Tibial nerve (tissue), 3 donors: ENCODE data around the gene UVSSA.

Source experiments
- POLR2A ChIP-seq, 2 donors: fragments of 450-650 bp; IDR thresholded peaks; one replicate each; pipeline ENCODE4 v1.6.1; 2017; ENCODE audit warnings: antibody characterized with exemption in 2 of 2, mild to moderate bottlenecking in 2 of 2, moderate library complexity in 2 of 2
- TF ChIP-seq, protein P1 (sequence below), 5 experiments: fragments of 200-600 bp in 3 of 5; fragments of 450-650 bp in 2 of 5; sonication (generic) in 3 of 5; IDR thresholded peaks; one replicate each; pipeline ENCODE4 v1.5.1; 2016 to 2019; ENCODE audit warnings: antibody characterized with exemption in 5 of 5, mild to moderate bottlenecking in 3 of 5, moderate library complexity in 2 of 5

- TF ChIP-seq, protein P1, sequence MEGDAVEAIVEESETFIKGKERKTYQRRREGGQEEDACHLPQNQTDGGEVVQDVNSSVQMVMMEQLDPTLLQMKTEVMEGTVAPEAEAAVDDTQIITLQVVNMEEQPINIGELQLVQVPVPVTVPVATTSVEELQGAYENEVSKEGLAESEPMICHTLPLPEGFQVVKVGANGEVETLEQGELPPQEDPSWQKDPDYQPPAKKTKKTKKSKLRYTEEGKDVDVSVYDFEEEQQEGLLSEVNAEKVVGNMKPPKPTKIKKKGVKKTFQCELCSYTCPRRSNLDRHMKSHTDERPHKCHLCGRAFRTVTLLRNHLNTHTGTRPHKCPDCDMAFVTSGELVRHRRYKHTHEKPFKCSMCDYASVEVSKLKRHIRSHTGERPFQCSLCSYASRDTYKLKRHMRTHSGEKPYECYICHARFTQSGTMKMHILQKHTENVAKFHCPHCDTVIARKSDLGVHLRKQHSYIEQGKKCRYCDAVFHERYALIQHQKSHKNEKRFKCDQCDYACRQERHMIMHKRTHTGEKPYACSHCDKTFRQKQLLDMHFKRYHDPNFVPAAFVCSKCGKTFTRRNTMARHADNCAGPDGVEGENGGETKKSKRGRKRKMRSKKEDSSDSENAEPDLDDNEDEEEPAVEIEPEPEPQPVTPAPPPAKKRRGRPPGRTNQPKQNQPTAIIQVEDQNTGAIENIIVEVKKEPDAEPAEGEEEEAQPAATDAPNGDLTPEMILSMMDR (IDR thresholded peaks at IDR 0.05) = no peak
- TF ChIP-seq POLR2A (IDR thresholded peaks at IDR 0.05) = no peak
These were observed 17.3 kb upstream of the UVSSA start for GRCh38 chr4:1329408-1330371.
